OCI-LY7 (cell line): ENCODE results near the gene DHRS7.
"Not testable (repeated sequence)": the region's sequence is repeated elsewhere in the genome, so short reads cannot be mapped to it uniquely, and the experiment has no call there.

Source experiments
- CTCF ChIP-seq: fragments of 200-600 bp; sonication (generic); conservative IDR thresholded peaks from 2 replicates; pipeline ENCODE4 v1.5.1; 2014; ENCODE audit warnings: mild to moderate bottlenecking, antibody characterized with exemption, low read length, moderate library complexity, mixed read lengths
- EZH2phosphoT487 ChIP-seq: fragments of 200-600 bp; sonication (generic); IDR thresholded peaks from 2 replicates; pipeline ENCODE4 v1.6.1; 2018; ENCODE audit warnings: low read depth, borderline replicate concordance, mild to moderate bottlenecking, mixed run types, antibody characterized with exemption, low read length, moderate library complexity, mixed read lengths

GRCh38 chr14:60099855-60100254 lies 65.3 kb downstream of the DHRS7 start:
- not testable (repeated sequence) for TF ChIP-seq CTCF, EZH2phosphoT487
